ENCODE results near the gene POLR2B.
A peak's percentile ranks its signal among the peaks of the same experiment; 100 is the strongest.
"Not testable (repeated sequence)": the region's sequence is repeated elsewhere in the genome, so short reads cannot be mapped to it uniquely, and the experiment has no call there.

The POLR2B gene

DNA sequence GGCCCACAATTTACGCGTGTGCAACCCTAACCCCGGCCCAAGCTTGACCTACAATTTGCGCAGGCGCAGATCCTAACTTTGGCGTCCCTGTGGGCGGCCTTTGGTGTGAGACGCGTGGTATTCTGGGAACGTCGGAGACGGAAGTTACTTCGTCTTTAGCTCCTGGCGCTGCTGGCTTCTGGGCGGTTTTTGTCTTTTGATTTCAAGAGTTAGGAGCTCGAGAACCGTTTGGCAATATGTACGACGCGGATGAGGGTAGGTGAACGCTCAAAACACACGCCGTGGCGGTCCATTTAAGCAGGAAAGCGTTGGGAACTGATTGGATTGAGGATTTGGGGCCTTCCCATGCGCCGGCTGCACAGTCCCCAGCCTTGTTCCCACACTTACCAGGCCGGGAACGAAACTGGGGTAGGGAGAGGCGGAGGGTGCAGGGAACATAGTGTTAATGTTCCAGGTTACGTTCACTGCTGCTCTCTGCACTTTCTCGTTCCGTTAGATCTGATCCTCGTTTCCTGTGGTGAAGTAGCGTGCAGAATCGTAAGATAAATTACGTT lies at the start of gene POLR2B:
POLR2B (plus strand) TSS at position 147 of the 554 bp plus-strand sequence; CDS start at position 237, 90 bp downstream.
- peak; percentile 94 for DNase-seq
- ATAC-seq: peak; percentile 53

DNA sequence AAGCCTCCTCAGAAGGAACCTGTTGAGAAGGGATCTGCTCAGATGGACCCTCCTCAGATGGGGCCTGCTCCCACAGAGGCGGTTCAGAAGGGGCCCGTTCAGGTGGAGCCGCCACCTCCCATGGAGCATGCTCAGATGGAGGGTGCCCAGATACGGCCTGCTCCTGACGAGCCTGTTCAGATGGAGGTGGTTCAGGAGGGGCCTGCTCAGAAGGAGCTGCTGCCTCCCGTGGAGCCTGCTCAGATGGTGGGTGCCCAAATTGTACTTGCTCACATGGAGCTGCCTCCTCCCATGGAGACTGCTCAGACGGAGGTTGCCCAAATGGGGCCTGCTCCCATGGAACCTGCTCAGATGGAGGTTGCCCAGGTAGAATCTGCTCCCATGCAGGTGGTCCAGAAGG lies 48.1 kb upstream of the POLR2B start:
- peak; percentile 32 for ATAC-seq
- DNase-seq: no peak

DNA sequence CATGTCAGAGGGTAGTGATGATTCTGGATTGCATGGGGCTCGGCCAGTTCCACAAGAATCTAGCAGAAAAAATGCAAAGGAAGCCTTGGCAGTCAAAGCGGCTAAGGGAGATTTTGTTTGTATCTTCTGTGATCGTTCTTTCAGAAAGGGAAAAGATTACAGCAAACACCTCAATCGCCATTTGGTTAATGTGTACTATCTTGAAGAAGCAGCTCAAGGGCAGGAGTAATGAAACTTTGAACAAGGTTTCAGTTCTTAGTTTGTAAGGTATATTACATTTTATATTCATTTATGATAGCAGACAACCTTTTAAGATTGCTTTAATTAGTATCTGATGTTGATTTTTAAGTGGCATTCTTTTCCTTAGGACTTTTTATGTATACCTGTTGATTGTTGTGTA lies 46.8 kb upstream of the POLR2B start:
- no peak for DNase-seq
- no peak for ATAC-seq

DNA sequence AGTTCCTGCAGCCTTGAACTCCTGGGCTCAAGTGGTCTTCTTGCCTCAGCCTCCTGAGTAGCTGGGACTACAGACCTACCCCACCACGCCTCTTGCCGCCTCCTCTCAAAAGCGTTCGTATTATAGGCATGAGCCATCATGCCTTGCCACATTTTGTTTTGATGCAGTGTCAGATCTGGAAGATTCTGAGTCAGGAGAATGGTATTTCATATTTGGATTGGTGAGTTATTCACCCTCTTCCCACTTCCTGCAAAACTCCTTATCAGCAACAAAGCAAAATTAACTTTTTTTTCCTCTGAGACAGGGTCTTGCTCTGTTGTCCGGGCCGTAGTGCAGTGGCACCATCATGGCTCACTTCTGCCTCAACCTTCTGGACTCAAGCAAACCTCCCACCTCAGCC lies 41.4 kb upstream of the POLR2B start:
- DNase-seq (no peak), ATAC-seq (no peak)

DNA sequence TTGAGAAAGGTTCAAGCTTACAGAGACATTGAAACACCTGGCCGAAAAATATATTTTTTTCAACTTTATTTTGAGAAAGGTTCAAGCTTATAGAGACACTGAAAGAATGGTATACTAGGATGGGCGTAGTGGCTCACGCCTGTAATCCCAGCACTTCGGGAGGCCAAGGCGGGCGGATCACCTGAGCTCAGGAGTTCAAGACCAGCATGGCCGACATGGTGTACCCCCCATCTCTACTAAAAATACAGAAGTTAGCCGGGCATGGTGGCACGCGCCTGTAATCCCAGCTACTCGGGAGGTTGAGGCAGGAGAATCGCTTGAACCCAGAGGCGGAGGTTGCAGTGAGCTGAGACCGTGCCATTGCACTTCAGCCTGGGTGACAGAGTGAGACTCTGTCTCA lies 38.9 kb upstream of the POLR2B start:
- not testable (repeated sequence) for DNase-seq, ATAC-seq

DNA sequence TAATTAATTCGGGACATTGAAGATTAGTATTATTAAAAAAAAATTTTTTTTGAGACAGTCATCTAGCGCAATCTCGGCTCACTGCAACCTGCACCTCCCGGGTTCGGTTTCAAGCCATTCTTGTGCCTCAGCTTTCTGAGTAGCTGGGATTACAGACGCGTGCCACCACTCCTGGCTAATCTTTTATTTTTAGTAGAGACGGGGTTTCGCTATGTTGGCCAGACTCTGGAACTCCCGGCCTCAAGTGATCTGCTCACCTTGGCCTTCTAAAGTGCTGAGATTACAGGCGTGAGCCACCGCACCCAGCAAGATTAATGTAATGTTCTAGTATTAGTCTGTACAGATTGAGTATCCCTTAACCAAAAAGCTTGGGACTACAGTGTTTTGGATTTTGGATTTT lies 38.3 kb upstream of the POLR2B start:
- DNase-seq: no peak
- no peak for ATAC-seq

DNA sequence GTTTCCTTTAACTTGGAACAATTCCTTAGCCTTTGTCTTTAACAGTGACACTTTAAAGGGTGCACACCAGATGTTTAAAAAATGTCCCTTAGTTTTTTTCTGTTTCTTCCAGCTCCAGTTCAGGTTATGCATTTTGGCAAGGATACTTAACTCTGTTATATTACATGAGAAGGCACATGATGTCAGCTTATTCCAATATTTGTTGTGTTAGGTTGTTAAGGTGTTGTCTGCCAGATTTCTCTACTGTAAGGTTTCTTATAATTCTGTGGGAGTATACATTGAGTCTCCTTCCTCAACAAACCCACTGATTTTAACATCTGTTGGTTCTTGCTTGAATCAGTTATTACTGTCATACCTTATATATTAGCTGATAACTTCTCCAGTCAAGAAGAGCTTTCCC lies 37.7 kb upstream of the POLR2B start:
- DNase-seq: no peak
- ATAC-seq: no peak

DNA sequence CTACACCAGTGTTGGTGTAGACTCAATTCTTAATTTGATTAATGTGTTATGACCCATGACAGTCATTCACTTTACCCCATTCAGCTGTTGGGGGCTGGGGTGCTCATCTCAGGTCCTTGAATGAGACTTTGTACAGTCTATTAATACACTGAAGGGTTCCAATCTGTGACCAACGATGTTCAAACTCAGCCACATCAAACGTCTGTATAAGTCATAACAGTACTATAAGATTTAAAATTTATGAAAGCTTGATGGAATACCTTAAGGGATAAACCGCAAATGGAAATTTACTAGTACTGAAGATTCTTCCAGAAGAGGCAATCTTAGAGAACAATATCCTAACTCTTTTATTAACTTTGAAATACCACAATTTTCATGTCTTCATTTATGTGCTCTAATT lies 37.3 kb upstream of the POLR2B start:
- no peak for DNase-seq
- ATAC-seq: no peak

DNA sequence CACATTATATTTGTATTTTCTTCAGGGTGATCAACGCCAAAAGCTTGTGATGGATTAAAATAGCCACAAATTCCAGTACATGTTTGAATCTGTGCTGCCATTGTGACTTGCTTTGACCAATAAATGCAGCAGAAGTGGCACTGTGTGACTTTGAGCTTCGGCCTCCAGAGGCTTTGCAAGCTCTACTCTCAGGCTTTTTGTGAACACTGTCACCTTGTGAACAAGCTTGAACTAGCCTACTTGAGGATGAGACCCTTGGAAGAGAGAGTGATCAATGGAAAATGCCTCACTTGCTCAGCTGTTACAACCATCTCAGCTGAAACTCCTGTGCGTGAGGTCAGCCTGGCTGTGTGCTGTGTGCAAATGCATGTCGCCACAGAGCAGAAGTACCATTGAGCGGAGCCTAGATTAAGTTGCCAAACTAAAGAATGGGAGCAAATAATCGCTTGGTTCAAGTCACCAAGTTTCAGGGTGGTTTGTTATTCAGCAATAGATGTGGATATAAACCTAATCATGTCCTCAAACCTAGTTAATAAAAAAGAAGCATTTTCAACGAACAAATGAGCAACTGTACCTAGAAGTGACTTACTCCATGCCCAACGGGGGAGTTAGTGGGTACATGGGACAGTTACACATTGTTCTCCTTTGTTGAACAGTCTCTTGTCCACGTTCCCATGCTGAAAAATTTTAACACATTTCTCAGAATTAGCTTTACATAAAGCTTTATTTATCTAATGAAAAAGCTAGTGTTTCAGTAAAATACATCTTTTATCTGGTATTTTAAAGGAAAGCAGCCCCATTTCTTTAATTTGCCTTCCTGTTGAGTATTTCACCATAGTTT lies 24.8 kb upstream of the POLR2B start:
- ATAC-seq (no peak), DNase-seq (no peak)

DNA sequence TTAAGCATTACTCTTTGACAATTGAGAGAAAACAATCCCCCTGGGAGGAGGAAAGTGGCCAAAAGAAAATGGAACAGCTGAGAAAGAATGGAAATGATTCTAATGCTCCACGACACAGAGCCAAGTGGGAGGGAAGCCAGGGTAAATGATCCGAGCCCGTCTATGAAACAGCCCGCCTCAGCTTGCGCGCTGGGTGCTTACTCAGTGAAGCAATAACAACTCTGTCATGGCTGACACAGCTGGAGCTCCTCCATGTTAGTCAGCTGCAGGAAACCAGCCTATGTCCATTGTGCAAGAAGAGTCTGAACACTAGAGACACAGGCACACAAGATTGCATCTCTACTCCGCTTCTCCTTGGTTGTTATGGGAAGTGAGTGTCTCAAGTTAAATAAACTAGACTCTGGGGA lies 20.6 kb upstream of the POLR2B start:
- DNase-seq (no peak), ATAC-seq (no peak)

DNA sequence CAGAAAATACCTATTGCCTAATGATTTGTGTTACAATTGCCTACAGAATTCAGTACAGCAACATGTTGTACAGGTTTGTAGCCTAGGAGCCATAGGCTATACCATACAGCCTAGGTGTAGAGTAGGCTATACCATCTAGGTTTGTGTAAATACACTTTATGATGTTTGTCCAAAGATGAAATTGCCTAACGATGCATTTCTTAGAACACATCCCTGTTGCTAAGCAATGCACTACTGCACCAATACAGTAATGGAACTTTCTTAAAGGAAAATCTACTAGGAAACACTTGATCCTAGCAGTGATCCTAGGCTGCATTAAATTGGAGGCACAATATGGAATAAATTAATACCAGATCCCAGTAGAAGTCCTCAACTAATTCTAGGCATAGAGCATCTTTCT lies 19.6 kb upstream of the POLR2B start:
- DNase-seq (no peak), ATAC-seq (no peak)

DNA sequence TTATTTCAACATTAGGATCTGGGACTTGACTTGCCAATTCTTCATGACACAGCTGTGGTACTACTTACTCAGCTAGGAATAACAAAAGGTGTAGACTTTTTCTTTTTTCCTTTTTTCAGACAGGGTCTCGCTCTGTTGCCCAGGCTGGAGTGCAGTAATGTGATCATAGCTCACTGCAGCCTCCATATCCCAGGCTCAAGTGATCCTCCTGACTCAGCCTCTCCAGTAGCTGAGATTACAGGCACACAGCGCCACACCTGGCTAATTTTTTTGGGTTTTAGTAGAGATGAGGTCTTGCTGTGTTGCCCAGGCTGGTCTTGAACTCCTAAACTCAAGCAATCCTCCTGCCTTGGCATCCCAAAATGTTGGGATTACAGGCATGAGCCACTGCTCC lies 17.6 kb upstream of the POLR2B start:
- DNase-seq: no peak
- no peak for ATAC-seq

DNA sequence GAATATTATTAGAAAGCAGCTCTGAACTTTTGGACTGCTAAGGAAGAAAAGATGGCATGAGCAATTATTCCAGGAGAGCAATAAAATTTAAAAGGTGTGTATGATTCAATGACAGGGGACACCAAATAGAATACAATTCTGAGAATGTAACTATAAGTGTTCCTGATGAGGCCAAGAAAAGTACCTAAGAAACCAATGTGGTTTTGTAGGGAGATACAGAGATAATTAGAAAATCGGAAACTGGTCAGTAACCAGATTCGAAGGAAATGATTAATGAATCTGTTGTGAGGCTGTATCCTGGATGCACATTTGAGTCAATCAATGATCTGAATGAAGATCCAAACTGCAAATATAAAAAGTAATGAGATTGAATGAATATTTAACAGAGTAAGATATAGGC lies 7.3 kb upstream of the POLR2B start:
- ATAC-seq: peak; percentile 34

DNA sequence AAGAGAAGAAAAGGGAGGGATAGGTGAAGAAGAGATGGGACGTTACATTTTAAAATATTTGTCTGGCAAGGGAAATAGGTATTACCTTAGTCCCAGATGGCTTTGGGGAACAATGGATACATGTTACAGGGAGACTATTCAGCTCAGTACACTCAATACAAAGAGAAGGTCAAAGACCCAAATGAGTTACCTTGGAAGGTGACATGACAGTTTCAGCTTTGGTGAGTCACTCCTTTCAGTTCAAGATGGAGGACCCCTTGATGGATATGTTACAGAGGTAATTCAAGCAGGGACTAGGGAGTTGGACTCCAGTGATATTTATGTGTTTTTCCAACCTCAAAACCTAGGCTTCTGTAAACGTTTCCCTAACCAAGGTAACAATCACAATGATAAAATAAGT lies 6.3 kb upstream of the POLR2B start:
- no peak for DNase-seq

More for the DNA sequence above, 7.3 kb upstream of the POLR2B start:
- DNase-seq: no peak

DNA sequence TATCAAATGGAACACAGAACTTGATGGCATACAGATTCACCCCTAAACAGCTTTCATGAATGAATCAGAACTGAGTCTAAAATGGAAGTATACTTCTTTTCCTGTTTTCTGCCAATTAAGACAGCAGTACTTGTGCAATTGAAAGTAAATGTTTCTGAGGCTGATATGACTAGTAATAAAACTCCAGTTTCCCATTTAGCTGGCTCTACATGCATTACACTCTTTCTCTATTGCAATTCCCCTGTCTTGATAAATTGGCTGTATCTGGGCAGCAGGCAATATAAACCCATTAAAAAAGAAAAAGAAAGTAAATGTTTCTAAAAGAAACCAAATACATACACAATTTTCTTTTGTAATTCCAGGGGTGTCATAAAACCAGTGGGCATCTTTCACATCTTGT lies 5.9 kb upstream of the POLR2B start:
- ATAC-seq (peak; percentile 26), DNase-seq (no peak)

More for the DNA sequence above, 6.3 kb upstream of the POLR2B start:
- peak; percentile 46 for ATAC-seq

DNA sequence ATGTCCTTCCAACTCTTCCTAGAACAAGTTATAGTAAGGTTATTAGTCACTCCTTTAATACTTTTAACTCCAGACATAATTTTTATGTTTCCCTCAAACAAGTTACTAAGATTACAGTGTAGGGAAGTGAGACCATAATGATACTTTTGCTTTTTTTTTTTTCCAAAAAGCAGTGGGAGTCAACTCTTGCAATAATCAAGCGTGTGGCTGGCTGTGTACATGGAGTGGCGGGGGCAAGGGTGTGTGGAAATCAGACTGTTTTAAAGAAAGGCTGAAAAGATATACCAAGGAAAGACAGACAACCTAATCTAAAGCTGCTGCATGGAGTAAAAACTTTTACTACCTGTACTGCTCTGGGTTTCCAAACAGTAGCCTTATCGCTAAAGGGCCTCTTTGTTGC lies 5.4 kb upstream of the POLR2B start:
- ATAC-seq (no peak), DNase-seq (no peak)

DNA sequence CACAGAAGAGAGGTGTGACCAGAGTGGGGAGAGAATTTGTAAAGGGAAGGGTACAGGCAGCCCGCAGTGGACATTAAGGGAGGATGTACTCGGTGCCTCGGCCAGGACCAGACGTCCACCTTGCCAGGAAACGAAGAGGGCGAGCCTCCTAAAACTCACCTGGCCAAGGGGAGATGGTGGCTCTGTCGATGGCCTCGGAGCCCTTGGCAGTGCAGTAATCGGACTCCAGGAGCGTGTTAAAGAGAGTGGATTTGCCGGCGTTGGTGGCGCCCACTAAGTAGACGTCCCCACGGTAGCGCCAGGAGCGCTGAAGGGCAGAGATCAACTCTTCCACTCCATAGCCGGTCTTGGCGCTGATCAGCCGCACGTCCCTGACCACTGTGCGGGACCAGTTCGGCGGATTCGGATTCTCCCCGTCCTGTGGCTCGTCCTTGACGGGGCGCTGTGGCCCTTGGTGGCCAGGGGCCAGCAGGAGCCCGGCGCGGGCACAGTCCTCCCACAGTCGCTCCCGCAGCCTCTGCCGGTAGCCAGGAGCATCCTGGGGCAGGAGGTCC lies 2.3 kb upstream of the POLR2B start:
- DNase-seq (peak; percentile 13), ATAC-seq (no peak)

DNA sequence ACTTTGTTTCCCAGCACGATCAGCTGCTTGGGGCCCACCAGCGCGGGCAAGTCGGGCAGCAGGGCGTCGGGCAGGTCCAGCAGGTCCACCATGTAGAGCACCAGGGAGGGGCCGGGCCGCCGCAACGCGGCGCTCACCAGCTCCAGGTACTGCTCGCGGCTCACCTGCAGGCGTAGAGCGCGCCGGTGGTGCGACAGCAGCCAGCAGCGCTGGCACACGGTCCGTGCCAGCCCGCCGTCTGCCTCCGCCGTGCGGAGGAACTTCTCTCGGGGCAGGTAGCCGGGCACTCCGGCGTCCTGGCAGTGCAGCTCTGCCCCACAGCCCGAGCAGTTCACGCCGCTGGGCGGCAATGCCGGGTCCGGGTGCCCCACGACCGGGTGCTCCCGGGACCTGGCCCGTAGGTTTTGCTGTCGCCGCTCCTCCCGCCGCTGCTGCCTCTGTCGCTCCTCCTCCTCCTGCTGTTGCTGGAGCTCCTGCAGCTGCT lies 1.8 kb upstream of the POLR2B start:
- peak; percentile 16 for ATAC-seq
- peak; percentile 60 for DNase-seq

DNA sequence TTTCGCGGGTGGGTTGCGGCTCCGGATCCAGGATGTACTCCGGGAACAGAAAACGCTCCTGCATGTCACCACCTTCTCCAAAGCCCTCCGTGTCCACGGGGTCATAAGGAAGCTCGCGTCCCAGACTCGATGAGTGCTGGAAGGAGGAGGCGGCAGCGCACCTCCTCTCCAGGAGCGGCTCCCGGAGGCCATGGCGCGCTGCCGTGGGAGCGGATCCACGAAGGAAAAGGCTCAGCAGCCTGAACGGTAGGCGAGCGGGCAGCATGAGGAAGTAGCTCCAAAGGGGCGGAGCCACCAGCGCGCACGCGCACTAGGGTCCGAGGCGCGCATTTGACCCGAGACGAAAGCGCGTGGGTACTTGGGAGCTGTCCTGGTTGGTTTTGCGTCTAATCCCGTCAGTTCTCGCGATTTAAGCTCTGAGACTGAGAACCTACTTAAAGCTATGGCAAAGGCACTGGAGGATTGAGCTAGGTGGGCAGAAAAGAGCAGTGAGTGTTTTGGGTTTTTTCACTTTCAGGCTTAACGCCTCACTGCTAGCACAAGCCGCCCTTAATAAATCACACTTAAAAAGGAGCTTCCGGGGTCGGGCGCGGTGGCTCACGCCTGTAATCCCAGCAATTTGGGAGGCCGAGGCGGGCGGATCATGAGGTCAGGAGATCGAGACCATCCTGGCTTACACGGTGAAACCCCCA lies 1.2 kb upstream of the POLR2B start, which contains the start of gene NOA1:
NOA1 (minus strand) TSS at position 286 of the 692 bp plus-strand sequence; CDS start at position 265, 21 bp downstream.
- DNase-seq: peak; percentile 97
- peak; percentile 86 for ATAC-seq

DNA sequence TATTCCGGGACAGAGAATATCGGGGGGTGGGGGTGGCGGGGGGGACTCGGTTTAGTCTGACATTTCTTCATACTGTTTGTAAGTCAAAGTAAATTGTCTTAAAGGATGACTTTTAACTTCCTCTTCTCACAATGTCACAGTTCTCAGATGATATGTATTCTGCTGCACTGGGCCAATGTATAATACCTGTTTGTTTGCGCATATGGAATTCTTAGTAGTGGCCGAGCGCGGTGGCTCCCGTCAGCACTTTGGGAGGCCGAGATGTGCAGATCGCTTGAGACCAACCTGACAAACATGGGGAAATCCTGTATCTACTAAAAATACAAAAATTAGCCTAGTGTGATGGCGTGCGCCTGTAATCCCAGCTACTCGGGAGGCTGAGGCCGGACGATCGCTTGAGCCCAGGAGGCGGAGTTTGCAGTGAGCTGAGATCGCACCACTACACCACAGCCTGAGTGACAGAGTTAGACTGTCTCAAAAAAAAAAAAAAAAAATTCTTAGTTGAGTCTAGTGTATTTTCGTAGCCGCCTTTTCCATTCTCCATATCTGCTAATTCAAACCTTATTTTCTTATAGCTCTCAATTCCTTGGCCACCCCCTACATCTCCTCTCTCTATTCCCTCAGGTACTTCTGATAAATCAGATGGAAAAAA lies 851 bp downstream of the POLR2B start:
- peak; percentile 30 for ATAC-seq
- DNase-seq: peak; percentile 57

DNA sequence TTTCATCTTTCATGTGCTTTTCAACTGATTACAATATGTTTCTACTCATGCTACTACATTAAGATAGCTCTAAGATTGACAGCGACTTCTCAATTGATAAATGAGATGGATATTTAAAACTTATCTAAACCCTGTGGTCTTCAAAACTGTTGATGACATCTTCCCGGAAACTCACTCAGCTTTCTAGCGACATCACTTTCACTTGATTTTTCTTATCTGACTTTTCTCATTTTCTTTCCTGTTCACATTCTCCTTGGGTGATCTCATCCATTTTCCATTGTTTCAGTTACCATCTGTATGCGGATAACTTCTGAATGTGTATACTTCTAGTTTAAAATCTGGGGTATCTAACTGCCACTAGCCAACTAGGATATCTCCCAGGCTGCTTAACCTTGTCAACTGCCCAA lies 3.1 kb downstream of the POLR2B start:
- ATAC-seq (no peak), DNase-seq (no peak)

DNA sequence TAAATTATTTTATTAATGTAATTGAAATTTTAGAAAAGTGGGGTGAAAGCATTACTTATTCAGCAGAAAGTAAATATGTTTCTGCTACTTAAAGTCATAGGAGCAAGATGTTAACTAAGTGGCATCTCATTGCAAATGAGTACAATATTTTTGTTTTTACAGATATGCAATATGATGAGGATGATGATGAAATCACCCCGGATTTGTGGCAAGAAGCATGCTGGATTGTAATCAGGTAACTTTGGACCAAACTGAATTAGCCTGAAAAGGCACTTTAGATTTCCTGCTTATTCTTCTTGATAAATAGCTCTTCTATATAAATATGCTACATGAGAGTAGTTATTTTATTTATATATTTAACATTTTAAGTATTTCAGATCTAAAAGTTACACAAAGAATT lies 7.5 kb downstream of the POLR2B start:
- no peak for DNase-seq
- no peak for ATAC-seq

Measured in stimulated activated naive CD8-positive, alpha-beta T cell treated with anti-CD3 and anti-CD28 coated beads, Interleukin-15, Interleukin-2, amounts not matched to agents 100 U/mL and 50 U/mL, for 24 hours (primary cell).